ENCODE results near the gene MEX3D.
A peak's percentile ranks its signal among the peaks of the same experiment; 100 is the strongest.
"Not testable (repeated sequence)": the region's sequence is repeated elsewhere in the genome, so short reads cannot be mapped to it uniquely, and the experiment has no call there.

Gene MEX3D

DNA sequence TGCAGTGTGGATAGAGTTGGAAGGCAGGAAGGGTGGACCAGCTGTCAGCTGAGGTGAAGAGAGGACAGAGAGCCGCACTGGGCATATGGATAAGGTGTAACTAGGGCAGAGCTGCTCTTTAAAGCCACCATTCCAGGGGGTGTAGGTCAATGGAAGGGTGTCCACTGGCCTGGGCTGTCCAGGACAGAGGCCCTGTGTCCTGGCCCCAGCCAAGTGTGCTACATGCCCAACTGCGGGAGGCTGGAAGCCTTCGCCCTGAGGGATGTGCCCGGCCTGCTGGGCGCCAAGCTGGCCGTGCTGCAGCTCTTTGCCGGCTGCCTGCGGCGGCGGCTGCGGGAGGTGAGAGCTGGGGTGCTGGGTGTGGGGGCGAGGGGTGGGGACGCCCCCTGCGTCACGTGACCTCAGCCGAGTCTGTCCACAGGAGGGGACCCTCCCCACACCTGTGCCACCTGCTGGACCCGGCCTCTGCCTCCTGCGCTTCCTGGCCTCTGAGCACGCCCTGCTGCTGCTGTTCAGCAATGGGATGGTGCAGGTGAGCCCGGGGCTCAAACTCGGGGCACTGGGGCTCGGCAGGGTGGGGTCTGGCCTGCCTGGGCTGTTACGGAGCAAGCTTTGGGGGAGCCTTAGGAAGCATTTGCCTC, 34.5 kb downstream of the MEX3D start:
- no peak for DNase-seq

DNA sequence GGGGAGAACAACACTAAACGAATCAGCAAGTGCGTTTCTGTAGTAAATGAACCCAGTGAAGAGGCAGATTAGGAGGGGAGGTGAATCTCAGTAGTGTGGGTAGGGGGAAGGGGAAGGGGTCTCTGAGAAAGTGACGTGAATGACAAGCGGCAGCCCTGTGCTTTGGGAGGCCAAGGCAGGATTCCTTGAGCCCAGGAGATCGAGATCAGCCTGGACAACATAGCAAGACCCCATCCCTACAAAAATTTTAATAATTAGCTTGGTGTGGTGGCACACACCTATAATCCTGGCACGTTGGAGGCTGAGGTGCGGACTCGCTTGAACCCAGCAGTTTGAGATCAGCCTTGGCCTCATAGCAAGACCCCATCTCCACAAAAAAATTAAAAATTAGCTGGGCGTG, 36.1 kb downstream of the MEX3D start:
- no peak for DNase-seq

DNA sequence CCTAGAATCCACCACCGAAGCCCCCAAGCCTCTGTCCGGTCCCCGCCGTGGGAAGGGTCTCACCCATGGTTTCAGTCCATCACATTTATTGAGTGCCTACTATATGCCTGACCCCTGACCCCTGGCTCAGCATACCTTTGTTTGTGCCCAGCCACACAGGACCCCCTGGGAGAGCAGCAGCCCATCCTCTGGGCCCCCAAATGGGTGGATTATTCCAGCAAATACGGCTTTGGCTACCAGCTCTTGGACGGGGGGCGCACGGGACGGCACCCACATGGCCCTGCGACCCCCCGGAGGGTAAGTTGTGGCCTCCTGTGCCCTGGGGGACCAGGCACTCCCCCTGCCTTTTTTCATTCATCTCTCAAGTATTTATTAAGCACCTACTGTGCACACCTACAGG, 36.5 kb downstream of the MEX3D start:
- DNase-seq = no peak

DNA sequence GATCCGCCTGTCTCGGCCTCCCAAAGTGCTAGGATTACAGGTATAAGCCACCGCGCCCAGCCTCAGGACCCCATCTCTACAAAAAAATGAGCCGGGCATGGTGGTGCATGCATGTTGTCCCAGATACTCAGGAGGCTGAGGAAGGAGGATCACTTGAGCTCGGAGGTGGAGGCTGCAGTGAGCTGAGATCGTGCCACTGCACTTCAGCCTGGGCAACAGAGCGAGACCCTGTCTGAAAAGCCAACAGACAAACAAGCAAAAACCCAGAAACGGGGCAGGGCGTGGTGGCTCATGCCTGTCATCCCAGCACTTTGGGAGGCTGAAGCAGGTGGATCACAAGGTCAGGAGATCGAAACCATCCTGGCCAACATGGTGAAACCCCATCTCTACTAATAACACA, 37.3 kb downstream of the MEX3D start:
- DNase-seq = not testable (repeated sequence)

DNA sequence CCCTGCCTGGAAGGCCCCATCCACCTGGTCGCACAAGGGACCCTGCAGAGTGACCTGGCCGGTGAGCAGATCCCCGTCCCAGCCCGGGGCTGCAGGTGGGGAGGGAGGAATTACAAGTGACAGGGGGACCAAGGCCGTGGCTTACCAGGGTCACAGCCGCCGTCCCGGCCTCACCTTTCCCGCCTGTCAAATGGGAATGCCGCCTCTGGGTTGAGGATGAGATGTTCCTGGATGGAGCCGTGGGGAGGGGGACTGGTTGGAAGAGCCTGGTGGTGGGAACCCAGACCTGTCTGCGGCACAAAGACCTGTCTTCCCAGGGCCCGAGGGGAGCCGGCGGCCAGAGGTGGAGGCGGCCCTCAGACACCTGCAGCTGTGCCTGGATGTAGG, 38.7 kb downstream of the MEX3D start:
- no peak for DNase-seq

DNA sequence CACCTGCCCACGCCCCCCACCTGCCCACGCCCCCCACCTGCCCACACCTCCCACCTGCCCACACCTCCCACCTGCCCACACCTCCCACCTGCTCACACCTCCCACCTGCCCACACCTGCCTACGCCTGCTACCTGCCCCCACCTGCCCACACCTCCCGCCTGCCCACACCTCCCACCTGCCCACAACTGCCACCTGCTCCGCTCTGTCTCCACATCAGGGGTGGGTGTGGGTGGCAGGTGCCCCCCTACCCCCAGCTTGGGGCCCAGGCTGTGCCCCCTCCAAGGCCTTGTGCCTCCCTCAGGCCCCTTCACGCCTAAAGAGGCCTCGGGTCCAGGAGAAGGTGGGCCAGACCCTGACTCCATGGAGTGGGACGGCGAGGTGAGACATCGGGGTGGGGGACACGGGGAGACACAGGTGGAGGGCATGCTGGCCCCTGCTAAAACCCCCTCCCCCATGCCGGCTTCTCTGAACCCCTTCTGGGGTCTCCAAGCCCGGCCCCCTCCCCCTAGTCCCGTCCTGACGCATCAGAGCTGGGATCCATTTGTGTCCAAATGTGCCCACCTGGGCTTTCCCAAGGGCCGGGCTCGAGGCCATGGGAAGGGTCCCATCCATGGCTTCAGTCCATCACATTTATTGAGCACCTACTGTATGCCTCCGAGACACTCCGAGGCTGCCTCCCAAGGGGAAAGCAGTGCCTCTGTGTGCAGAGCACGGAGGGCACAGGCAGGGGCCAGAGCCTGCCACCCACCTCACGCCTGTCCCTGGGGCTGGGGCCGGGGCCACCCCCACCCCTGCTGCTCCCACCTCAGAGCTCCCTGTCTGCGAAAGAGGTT, 39.3 kb downstream of the MEX3D start:
- DNase-seq = no peak

DNA sequence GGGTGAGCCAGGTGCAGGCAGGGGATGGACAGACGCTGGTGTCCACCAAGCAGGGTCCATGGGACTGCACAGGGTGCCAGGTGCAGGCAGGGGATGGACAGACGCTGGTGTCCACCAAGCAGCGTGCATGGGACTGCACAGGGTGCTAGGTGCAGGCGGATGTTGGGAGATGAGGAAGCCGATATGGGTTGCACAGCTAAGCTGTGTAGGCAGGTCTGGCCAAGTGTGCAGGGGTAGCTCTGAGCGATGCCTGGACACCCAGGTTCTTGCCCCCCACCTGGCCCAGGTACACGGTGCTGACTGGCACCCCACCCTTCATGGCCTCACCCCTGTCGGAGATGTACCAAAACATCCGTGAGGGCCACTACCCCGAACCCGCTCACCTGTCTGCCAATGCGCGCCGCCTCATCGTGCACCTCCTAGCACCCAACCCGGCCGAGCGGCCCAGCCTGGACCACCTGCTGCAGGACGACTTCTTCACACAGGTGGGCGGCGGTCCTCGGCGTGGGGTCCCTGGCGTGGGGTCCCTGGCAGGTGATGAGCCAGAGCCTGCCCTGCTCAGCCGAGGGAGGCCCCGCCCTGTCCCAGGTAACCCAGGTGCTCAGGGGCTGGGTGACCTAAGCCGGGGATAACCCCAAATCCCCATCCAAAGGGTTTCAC, 40.3 kb downstream of the MEX3D start:
- DNase-seq = no peak

DNA sequence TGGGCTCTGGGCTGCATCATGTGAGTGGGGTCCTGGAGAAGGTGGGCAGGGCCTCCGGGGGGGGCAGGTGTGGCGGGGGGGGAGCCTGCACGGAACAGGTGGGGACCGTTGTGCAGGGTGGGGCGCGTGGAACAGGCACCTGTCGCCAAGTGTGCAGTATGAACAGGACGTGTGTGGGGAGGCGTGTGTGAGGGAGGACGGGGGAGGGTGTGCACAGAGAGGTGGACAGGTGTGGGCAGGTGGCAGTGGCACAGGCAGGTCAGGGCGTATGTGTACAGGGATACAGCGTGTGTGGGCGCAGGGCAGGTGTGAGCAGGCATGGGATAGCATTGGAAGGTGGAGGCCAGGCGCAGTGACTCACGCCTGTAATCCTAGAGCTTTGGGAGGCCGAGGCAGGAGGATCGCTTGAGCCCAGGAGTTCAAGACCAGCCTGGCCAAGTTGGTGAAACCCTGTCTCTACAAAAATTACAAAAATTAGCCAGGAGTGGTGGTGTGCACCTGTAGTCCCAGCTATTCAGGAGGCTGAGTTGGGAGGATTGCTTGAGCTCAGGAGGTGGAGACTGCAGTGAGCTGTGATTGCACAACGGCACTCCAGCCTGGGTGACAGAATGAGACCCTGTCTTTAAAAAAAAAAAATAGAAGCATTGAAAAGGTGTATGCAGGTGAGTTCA, 41.0 kb downstream of the MEX3D start:
- DNase-seq = no peak

DNA sequence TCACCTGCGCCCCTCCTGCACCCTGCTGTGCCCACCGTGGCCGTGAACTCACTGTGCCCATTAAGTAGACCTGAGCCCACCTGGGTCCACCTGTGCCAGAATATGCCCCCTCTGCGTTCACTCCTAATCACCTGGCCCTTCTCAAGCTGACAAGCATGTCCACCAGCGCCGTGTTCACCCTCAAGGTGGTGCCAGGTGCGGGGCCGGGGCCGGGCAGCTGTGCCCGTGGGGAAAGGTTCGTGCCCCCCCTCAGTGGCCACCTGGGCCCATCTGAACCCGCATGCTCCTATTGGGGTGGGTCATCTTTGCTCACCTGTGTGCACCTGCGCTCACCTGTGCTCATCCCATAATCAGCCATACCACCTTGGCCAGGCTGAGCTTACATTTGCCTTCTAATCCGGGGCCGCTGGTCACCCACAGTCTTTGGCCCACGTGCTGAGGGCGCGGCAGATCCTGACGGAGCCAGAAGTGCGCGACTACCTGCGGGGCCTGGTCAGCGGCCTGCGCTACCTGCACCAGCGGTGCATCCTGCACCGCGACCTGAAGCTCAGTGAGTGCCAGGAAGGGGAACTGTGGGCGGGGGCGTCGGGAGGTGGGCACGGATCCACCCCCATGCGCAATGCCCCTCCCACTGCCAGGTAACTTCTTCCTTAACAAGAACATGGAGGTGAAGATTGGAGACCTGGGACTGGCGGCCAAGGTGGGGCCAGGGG, 41.9 kb downstream of the MEX3D start:
- DNase-seq = no peak

DNA sequence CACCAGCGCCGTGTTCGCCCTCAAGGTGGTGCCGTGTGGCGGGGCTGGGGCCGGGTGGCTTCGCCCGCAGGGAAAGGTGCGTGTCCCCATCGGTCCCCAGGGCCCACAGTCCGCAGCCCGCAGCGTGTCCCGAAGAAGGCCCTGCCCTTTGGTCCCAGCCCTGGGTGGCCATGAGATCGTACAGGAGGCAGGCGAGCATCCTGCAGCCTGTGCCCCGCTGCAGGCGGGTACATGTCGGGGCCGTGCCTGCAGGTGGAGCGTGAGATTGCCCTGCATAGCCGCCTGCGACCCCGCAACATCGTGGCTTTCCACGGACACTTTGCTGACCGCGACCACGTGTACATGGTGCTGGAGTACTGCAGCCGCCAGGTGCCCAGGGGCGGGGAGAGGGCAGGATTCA, 42.8 kb downstream of the MEX3D start:
- no peak for DNase-seq

DNA sequence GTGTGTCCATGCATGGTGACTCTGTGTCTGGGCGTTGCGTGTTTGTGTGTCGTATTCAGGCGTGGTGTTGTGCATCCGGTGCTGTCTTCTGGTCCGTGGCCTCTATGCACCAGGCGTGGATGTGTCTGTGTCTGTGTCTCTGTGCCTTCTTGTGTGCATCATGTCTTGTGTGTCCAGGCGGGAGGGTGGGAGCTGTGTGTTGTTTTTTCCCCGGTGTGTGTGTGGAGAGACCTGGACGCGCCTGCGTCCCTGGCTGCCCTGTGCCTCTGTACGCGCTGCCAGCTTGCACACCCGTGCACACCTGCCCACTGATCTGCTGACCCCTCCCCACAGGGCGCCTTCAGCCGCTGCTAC, 43.2 kb downstream of the MEX3D start:
- no peak for DNase-seq

DNA sequence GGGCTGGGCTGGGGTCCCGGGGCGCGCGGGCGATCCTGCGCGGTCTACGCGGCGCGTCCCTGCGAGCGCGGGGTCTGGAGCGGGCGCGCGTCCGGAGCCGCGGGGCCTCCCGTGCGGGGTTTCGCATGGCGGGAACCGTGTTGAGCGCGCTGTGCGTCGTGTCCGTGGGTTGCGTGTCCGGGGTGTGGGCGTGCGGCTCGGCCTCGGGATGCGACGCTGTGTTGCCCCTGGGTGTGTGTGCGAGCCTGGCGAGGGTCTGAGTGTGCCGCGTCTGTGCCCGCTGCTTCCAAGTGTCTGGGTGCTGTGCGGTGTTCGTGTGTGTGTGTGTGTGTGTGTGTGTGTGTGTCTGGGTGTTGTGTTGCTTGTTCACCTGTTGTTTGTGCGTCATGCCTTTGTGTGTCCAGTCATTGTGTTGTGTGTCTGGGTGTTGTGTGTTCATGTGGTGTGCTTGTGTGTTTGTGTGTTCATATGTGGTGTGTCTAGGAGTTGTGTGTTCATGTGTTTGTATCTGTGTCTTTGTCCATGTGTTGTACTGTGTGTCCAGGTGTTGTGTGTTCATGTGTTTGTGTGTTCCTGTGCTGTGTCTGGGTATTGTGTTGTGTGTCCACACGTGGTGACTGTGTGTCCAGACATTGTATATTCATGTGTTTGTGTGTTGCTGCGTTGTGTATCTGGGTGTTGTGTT, 43.7 kb downstream of the MEX3D start:
- no peak for DNase-seq

DNA sequence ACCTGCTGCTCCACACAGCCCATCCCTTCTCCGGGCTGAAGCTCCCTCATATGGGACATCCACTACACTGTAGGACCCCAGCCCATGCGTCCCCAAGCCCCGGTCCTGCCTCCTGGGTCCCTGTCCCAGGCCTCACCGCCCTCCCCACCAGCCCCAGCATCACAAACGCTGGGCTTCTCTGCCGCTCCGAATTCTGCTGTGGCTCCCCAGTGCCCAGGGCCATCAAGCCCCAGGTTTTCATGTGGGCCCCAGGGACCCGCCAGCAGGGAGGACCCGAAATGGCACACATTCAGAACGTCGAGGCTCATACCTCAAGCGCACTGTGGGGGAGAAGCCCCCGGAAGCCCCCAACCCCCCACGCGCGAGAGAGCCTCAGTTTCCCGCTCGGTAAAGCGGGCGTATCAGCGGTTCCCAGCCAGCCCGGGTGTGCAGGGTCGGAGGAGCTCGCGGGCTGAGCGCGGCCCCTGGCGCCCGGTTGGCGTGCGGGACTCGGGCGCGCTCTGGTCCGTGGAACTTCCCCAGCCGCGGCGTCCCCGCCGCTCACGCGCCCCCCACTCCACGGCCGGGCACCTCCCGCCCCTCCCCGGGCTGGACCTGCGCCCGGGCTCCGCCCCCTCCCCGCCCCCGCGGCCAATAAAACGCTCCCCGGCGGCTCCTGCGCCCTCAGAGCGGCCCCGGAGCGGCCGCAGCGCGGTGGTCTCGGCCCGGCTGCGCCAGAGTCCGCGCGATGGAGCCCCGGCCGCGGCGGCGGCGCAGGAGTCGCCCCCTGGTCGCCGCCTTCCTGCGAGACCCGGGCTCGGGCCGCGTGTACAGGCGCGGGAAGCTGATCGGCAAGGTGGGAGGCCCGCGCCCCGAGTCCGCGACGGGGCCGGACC, 44.5 kb downstream of the MEX3D start, which contains the start of gene PLK5:
Gene PLK5, plus strand, starts transcription at position 666 of the 875 bp plus-strand sequence. CDS start 2,920 bp downstream, outside the sequence.
- DNase-seq = no peak

DNA sequence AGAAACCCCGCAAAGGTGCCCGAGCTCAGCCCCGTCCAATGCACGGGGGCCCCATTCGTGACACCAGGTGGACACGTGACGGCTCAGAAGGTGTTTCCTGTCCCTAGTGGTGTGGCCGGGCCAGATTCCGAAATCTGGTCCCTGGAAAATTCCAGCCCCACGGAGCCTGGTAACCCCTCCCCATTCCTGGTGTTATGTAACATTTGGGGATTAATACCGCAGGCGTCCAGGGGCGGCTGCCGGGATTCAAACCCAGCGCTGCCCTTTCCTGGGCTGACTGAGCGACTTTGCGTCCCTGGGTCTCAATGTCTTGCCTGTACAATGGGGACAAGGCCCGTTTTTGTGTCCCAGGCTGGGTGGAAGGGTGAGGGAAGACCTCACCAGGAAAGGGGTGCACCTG, 45.3 kb downstream of the MEX3D start:
- no peak for DNase-seq

DNA sequence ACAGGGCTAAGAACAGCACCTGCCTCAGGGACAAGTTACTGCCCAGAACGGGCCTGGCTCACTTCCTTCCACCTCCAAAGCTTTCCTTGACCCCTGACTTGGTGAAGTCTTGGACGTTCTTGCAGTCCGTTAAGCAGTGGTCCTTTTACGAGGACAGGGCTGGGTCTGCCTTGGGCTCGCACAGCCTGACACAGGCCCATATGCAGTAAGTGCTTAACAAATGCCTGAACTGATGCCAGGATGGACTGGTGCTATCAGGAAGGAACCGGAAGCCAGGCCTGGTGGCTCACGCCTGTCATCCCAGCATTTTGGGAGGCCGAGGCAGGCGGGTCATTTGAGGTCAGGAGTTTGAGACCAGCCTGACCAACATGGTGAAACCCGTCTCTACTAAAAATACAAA, 46.1 kb downstream of the MEX3D start:
- DNase-seq = no peak

DNA sequence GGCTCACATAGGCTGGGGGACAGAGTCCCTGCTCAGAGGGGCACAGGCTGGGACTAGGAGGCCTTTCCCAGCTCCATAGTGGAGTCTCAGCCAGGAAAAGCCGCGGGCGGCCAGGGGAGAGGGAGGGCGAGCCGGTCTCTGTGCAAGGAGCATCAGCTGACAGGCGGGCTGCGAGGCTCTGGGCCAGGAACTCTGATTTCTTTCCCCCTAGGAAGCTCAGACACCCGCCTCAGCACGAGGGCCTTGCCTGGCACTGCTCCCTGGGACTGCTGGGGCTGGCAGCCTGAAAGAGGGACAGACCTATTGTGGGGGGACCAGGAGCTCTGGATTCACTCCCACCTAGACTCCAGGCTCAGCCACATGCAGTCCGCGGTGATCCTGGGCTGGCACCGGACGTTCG, 46.5 kb downstream of the MEX3D start:
- no peak for DNase-seq

DNA sequence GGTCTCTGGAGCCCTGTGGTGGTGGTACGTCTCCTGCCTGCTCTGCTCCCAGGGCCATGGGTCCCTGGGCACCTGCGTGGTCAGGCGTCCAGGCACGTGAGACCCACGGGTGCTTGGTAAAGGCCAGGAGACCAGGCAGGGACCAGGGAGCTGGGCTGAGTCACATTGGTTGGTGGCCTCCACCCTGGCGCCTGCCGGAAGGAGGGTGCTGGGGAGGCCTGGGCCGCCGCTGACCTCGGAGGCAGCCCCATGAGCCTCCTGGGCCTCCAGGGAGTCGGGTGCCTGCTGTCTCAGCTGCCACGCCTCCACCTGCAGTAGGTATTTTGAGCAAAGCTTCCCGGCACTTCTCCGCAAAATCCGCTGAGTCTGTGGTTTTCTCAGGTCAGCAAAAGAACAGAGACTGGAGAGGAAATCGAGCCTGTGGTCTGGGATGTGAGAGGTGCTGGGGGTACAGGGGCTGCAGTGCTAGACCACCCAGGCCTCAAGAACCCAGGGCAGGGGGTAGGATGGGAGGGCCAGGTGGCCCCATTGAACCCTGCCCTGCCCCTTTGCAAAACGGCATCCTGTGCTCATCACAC, 47.8 kb downstream of the MEX3D start:
- no peak for DNase-seq

DNA sequence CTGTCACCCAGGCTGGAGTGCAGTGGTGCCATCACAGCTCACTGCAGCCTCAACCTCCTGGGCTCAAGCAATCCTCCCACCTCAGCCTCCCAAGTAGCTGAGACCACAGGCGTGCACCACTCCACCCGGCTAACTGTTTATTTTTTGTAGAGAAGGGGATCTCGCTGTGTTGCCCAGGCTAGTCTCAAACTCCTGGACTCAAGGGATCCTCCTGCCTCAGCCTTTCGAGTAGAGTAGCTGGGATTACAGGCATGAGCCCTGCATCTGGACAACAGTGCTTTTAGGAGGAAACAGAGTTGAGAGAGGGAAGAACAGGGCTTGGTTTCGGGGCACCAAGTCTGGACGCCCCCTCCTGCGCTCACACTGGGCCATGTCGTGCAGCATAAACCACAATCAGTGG, 48.3 kb downstream of the MEX3D start:
- not testable (repeated sequence) for DNase-seq

DNA sequence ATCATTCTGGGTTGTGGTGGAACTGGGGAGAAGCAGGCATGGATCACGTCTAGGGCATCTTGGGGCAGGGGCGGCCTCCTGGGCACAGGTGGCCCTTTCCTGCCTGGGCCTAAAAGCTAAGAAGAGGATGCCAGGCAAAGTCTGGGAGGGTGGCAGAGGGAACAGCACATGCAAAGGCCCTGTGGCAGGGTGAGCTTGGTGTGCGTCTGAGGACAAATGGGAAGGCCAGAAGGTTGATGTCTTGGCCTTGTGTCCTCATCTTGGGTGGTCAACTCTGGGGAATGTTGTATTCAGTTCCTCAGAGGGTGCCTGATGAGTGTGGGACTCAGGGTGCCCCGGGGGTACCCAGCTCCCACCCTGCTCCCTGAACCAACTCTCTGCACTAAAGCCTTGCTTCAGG, 49.7 kb downstream of the MEX3D start:
- DNase-seq = no peak

DNA sequence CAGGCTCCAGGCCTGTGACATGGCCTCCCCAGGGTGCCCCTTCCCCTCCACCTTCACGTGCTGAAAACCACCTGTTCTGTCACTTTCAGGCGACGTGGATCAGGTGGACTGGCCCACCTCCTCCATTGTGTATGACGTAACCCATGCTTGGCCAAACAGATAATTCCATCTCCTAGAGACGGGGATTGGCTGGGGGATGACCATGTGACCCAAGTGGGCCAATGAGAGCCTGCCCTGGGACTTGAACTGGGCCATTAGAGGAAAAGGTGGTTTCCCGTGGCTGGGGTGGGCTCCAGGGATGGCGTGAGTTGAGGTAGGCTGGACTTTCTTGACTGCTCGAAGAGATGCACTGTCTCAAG, 51.8 kb downstream of the MEX3D start:
- peak; percentile 51 for DNase-seq
